OCI-LY1 (cell line): Measurements from ENCODE around the gene ZNF827.

Experiments
- H2AFZ ChIP-seq: fragments of 200-600 bp; sonication (generic), shearing (Covaris generic); 2 replicates; pipeline ENCODE4 v1.6.0; 2014; ENCODE audit warnings: antibody characterized with exemption, mild to moderate bottlenecking, low read length
- H3F3A ChIP-seq: fragments of 200-600 bp; sonication (generic), shearing (Covaris generic); 2 replicates; pipeline ENCODE4 v1.6.0; 2014; ENCODE audit warnings: mild to moderate bottlenecking, antibody characterized with exemption, low read length, moderate library complexity; ENCODE audit not compliant: insufficient read depth
- H3K27ac ChIP-seq: fragments of 200-600 bp; sonication (generic); 2 replicates; pipeline ENCODE4 v1.5.1; 2014; ENCODE audit warnings: low read length, mixed run types, mild to moderate bottlenecking, low read depth; ENCODE audit not compliant: poor library complexity, severe bottlenecking
- H3K27me3 ChIP-seq: fragments of 200-600 bp; sonication (generic); 2 replicates; pipeline ENCODE4 v1.6.0; 2014; ENCODE audit warnings: antibody characterized with exemption, mild to moderate bottlenecking, low read length, moderate library complexity; ENCODE audit not compliant: insufficient read depth
- H3K36me3 ChIP-seq: fragments of 200-600 bp; sonication (generic); 2 replicates; pipeline ENCODE4 v1.6.1; 2014; ENCODE audit warnings: mild to moderate bottlenecking, antibody characterized with exemption, low read length, moderate library complexity, mixed read lengths; ENCODE audit not compliant: insufficient read depth
- H3K4me1 ChIP-seq: fragments of 200-600 bp; sonication (generic); 2 replicates; pipeline ENCODE4 v1.5.1; 2014; ENCODE audit warnings: mild to moderate bottlenecking, low read length, moderate library complexity; ENCODE audit not compliant: insufficient read depth, severe bottlenecking
- H3K4me2 ChIP-seq: fragments of 200-600 bp; sonication (generic), shearing (Covaris generic); 2 replicates; pipeline ENCODE4 v1.6.1; 2014; ENCODE audit warnings: low read length
- H3K4me3 ChIP-seq: fragments of 200-600 bp; sonication (generic); 2 replicates; pipeline ENCODE4 v1.5.1; 2014; ENCODE audit warnings: low read length, low read depth, mild to moderate bottlenecking, mixed read lengths; ENCODE audit not compliant: poor library complexity, severe bottlenecking
- H3K79me2 ChIP-seq: fragments of 200-600 bp; shearing (Covaris generic); 2 replicates; pipeline ENCODE4 v1.6.1; 2016; ENCODE audit warnings: mixed run types, low read length, mixed read lengths; ENCODE audit not compliant: insufficient read depth
- H3K9ac ChIP-seq: fragments of 200-600 bp; sonication (generic), shearing (Covaris generic); 2 replicates; pipeline ENCODE4 v1.6.1; 2014; ENCODE audit warnings: mild to moderate bottlenecking, low read length, mixed read lengths
- H3K9me2 ChIP-seq: fragments of 200-600 bp; sonication (generic), shearing (Covaris generic); 2 replicates; pipeline ENCODE4 v1.6.1; 2014; ENCODE audit warnings: low read depth, mild to moderate bottlenecking, low read length, mixed read lengths
- H3K9me3 ChIP-seq: fragments of 200-600 bp; shearing (Covaris generic); 2 replicates; pipeline ENCODE4 v1.6.1; 2014; ENCODE audit warnings: low read length, mixed read lengths
- H4K20me1 ChIP-seq: fragments of 200-600 bp; sonication (generic), shearing (Covaris generic); 2 replicates; pipeline ENCODE4 v1.6.0; 2016; ENCODE audit warnings: mild to moderate bottlenecking, low read length; ENCODE audit not compliant: insufficient read depth
- CTCF ChIP-seq: fragments of 200-600 bp; sonication (generic), shearing (Covaris generic); IDR thresholded peaks from 2 replicates; pipeline ENCODE4 v1.5.1; 2017; ENCODE audit warnings: mild to moderate bottlenecking, antibody characterized with exemption, low read length, moderate library complexity, mixed read lengths
- EZH2 ChIP-seq: fragments of 200-600 bp; sonication (generic), shearing (Covaris generic); IDR thresholded peaks from 2 replicates; pipeline ENCODE4 v1.8.0; 2017; ENCODE audit warnings: borderline replicate concordance, mixed run types, mild to moderate bottlenecking, antibody characterized with exemption, low read length, moderate library complexity, mixed read lengths

The ZNF827 gene

GRCh38 chr4:145775406-145775805, 163.2 kb downstream of the ZNF827 start:
- no peak overlapping the region for H3K4me3 ChIP-seq
- H3F3A ChIP-seq: no peaks in the 10 kb centered on the region
- H3K9me2 ChIP-seq: no peaks in the 10 kb centered on the region
- H3K27ac ChIP-seq: no peak overlapping the region
- H4K20me1 ChIP-seq: no peaks in the 10 kb centered on the region
- H2AFZ ChIP-seq: no peak overlapping the region
- H3K9ac ChIP-seq: no peak overlapping the region
- no peaks in the 10 kb centered on the region for H3K4me1 ChIP-seq
- TF ChIP-seq EZH2 (no peak), CTCF (peak; percentile 13; the same call in 1 of the 2 replicates)
- H3K9me3 ChIP-seq: no peaks in the 10 kb centered on the region
- no peak overlapping the region for H3K4me2 ChIP-seq
- H3K27me3 ChIP-seq: no peaks in the 10 kb centered on the region
- peaks cover 74% of the 10 kb centered on the region for H3K36me3 ChIP-seq
- no peaks in the 10 kb centered on the region for H3K79me2 ChIP-seq

- no peaks in the 10 kb centered on the region for H3K79me2 ChIP-seq
- no peaks in the 10 kb centered on the region for H3K27me3 ChIP-seq
- no peak overlapping the region for H2AFZ ChIP-seq
- no peak overlapping the region for H3K27ac ChIP-seq
- H3K4me2 ChIP-seq: no peak overlapping the region
- H3K36me3 ChIP-seq: peaks cover 79% of the 10 kb centered on the region
- no peak overlapping the region for H3K4me3 ChIP-seq
- TF ChIP-seq CTCF (no peak), EZH2 (no peak)
- H3K9me3 ChIP-seq: no peaks in the 10 kb centered on the region
- no peaks in the 10 kb centered on the region for H4K20me1 ChIP-seq
- H3K9me2 ChIP-seq: no peaks in the 10 kb centered on the region
- H3K4me1 ChIP-seq: no peaks in the 10 kb centered on the region
- H3F3A ChIP-seq: no peaks in the 10 kb centered on the region
- H3K9ac ChIP-seq: no peak overlapping the region
These were observed 164.2 kb downstream of the ZNF827 start for GRCh38 chr4:145774473-145774872.

GRCh38 chr4:145773581-145774234, 164.9 kb downstream of the ZNF827 start:
- peaks cover 78% of the 10 kb centered on the region for H3K36me3 ChIP-seq
- TF ChIP-seq CTCF (no peak), EZH2 (no peak)
- H3K79me2 ChIP-seq: no peaks in the 10 kb centered on the region
- H3K27me3 ChIP-seq: no peaks in the 10 kb centered on the region
- H3K4me3 ChIP-seq: no peak overlapping the region
- no peaks in the 10 kb centered on the region for H3F3A ChIP-seq
- H3K27ac ChIP-seq: no peak overlapping the region
- no peaks in the 10 kb centered on the region for H4K20me1 ChIP-seq
- H3K4me1 ChIP-seq: no peaks in the 10 kb centered on the region
- no peak overlapping the region for H3K9ac ChIP-seq
- H3K9me3 ChIP-seq: no peaks in the 10 kb centered on the region
- no peak overlapping the region for H2AFZ ChIP-seq
- no peaks in the 10 kb centered on the region for H3K9me2 ChIP-seq
- H3K4me2 ChIP-seq: no peak overlapping the region
